Measurements from ENCODE around the gene CFAP410.

The CFAP410 gene

DNA sequence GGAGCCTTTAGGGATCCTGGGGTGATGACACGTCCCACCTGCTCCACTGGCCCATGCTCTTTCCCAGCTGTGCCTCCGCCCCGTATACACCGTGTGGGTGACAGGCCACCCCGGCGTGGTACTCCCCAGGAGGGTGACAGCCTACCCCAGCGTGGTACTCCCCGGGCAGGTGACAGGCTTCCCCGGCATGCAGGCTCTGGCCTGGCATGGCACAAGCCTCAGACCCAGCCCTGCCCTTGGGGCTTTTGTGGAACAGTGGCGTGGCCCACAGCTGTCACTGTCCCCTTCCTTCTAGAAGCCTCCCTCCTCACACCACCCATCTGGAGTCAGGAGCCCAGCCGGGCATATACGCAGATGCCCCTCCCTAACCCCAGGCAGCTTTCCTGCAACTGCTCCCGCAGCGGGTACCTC is 44.0 kb downstream of the CFAP410 start:
- Histone ChIP-seq H3K27me3 (ENCODE audit: insufficient read depth, low read length) (no peaks in the 10 kb centered on the region), H3K23ac (ENCODE audit: low read length) (no peak overlapping the region), H3K9me3 (ENCODE audit: insufficient read depth, low read depth, low read length) (no peaks in the 10 kb centered on the region), H4K8ac (ENCODE audit: low read depth, low read length) (no peak overlapping the region), H4K12ac (ENCODE audit: low read depth, low read length) (no peak overlapping the region), H4K91ac (ENCODE audit: low read depth, low read length) (no peak overlapping the region), H2AFZ (ENCODE audit: insufficient read depth, low read length, poor library complexity) (no peak overlapping the region), H3K27ac (ENCODE audit: low read depth, low read length) (no peak overlapping the region), H2AK5ac (ENCODE audit: low read length) (no peak overlapping the region), H2BK12ac (ENCODE audit: low read length) (no peak overlapping the region), H3K4me1 (ENCODE audit: control insufficient read depth in 1 of 2, insufficient read depth in 2 of 2, low read length in 2 of 2) (peaks cover 2% of the 10 kb centered on the region in 2 experiments), H2BK120ac (ENCODE audit: insufficient read depth, low read length, poor library complexity) (no peak overlapping the region), H3K14ac (ENCODE audit: low read length) (no peak overlapping the region), H3K79me2 (ENCODE audit: control insufficient read depth, insufficient read depth, low read length, poor library complexity) (peaks cover 4% of the 10 kb centered on the region), H3K9ac (ENCODE audit: low read length) (no peak overlapping the region), H2BK5ac (ENCODE audit: low read depth, low read length, poor library complexity) (no peak overlapping the region), H3K18ac (ENCODE audit: low read length) (no peak overlapping the region), H3K4ac (ENCODE audit: low read depth, low read length) (no peak overlapping the region), H3K36me3 (ENCODE audit: control insufficient read depth in 1 of 2, insufficient read depth in 2 of 2, low read length in 2 of 2) (no peaks in the 10 kb centered on the region), H3K4me2 (ENCODE audit: low read length) (no peak overlapping the region), H3K4me3 (ENCODE audit: low read depth, low read length) (no peak overlapping the region), H3K79me1 (ENCODE audit: low read length) (peaks cover 7% of the 10 kb centered on the region)
- peak; percentile 58 to 69 for DNase-seq
- no CpG with 5 or more reads among the region's 14 CpGs for WGBS (ENCODE audit: extremely low coverage, insufficient coverage, insufficient read length)

- Histone ChIP-seq H3K23ac (ENCODE audit: low read length) (no peak overlapping the region), H4K12ac (ENCODE audit: low read depth, low read length) (no peak overlapping the region), H3K27me3 (ENCODE audit: insufficient read depth, low read length) (no peaks in the 10 kb centered on the region), H3K4me2 (ENCODE audit: low read length) (no peak overlapping the region), H4K91ac (ENCODE audit: low read depth, low read length) (no peak overlapping the region), H3K9ac (ENCODE audit: low read length) (no peak overlapping the region), H3K36me3 (ENCODE audit: control insufficient read depth in 1 of 2, insufficient read depth in 2 of 2, low read length in 2 of 2) (no peaks in the 10 kb centered on the region), H2BK5ac (ENCODE audit: low read depth, low read length, poor library complexity) (no peak overlapping the region), H3K79me1 (ENCODE audit: low read length) (peaks cover 3% of the 10 kb centered on the region), H3K79me2 (ENCODE audit: control insufficient read depth, insufficient read depth, low read length, poor library complexity) (peaks cover under 1% of the 10 kb centered on the region), H3K4me1 (ENCODE audit: control insufficient read depth in 1 of 2, insufficient read depth in 2 of 2, low read length in 2 of 2) (peaks cover 2% of the 10 kb centered on the region in 2 experiments), H2BK120ac (ENCODE audit: insufficient read depth, low read length, poor library complexity) (no peak overlapping the region), H3K27ac (ENCODE audit: low read depth, low read length) (no peak overlapping the region), H2BK12ac (ENCODE audit: low read length) (no peak overlapping the region), H3K4ac (ENCODE audit: low read depth, low read length) (no peak overlapping the region), H3K9me3 (ENCODE audit: insufficient read depth, low read depth, low read length) (no peaks in the 10 kb centered on the region), H3K18ac (ENCODE audit: low read length) (no peak overlapping the region), H2AFZ (ENCODE audit: insufficient read depth, low read length, poor library complexity) (no peak overlapping the region), H3K14ac (ENCODE audit: low read length) (no peak overlapping the region), H2AK5ac (ENCODE audit: low read length) (no peak overlapping the region), H3K4me3 (ENCODE audit: low read depth, low read length) (no peak overlapping the region), H4K8ac (ENCODE audit: low read depth, low read length) (no peak overlapping the region)
- WGBS (ENCODE audit: extremely low coverage, insufficient coverage, insufficient read length), result no CpG with 5 or more reads among the region's 26 CpGs
- DNase-seq, result no peak
Measured at GRCh38 chr21:44294391-44295162, 44.6 kb downstream of the CFAP410 start.

- Histone ChIP-seq H3K27ac (ENCODE audit: low read depth, low read length) (no peak overlapping the region), H4K8ac (ENCODE audit: low read depth, low read length) (no peak overlapping the region), H4K91ac (ENCODE audit: low read depth, low read length) (no peak overlapping the region), H3K23ac (ENCODE audit: low read length) (no peak overlapping the region), H3K18ac (ENCODE audit: low read length) (no peak overlapping the region), H3K14ac (ENCODE audit: low read length) (no peak overlapping the region), H3K36me3 (ENCODE audit: control insufficient read depth in 1 of 2, insufficient read depth in 2 of 2, low read length in 2 of 2) (no peaks in the 10 kb centered on the region), H4K12ac (ENCODE audit: low read depth, low read length) (no peak overlapping the region), H3K27me3 (ENCODE audit: insufficient read depth, low read length) (no peaks in the 10 kb centered on the region), H3K79me2 (ENCODE audit: control insufficient read depth, insufficient read depth, low read length, poor library complexity) (no peaks in the 10 kb centered on the region), H2BK12ac (ENCODE audit: low read length) (no peak overlapping the region), H3K4me3 (ENCODE audit: low read depth, low read length) (no peak overlapping the region), H3K4ac (ENCODE audit: low read depth, low read length) (no peak overlapping the region), H2AK5ac (ENCODE audit: low read length) (no peak overlapping the region), H2BK5ac (ENCODE audit: low read depth, low read length, poor library complexity) (no peak overlapping the region), H3K4me1 (ENCODE audit: control insufficient read depth in 1 of 2, insufficient read depth in 2 of 2, low read length in 2 of 2) (no peaks in the 10 kb centered on the region), H2BK120ac (ENCODE audit: insufficient read depth, low read length, poor library complexity) (no peak overlapping the region), H3K4me2 (ENCODE audit: low read length) (no peak overlapping the region), H3K9ac (ENCODE audit: low read length) (no peak overlapping the region), H2AFZ (ENCODE audit: insufficient read depth, low read length, poor library complexity) (no peak overlapping the region), H3K9me3 (ENCODE audit: insufficient read depth, low read depth, low read length) (no peaks in the 10 kb centered on the region), H3K79me1 (ENCODE audit: low read length) (no peaks in the 10 kb centered on the region)
- DNase-seq, result no peak
- no CpG with 5 or more reads among the region's 33 CpGs for WGBS (ENCODE audit: extremely low coverage, insufficient coverage, insufficient read length)
Measured at GRCh38 chr21:44293551-44294231, 45.5 kb downstream of the CFAP410 start.

DNA sequence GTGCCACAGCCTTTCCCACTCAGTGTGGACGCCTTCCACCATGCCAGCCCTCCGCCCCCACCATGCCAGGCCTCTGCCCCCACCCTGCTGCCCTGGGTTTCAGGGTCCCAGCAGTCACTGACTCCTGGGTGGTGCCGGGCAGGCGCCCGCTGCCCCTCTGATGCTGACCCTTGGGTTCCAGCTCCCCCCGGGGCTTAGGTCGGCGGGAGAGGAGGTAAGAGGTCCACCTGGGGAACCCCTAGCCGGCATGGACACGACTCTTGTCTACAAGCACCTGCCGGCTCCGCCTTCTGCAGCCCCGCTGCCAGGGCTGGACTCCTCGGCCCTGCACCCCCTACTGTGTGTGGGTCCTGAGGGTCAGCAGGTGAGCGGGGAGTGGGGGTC is 46.4 kb downstream of the CFAP410 start:
- Histone ChIP-seq H3K18ac (ENCODE audit: low read length) (no peak overlapping the region), H2BK120ac (ENCODE audit: insufficient read depth, low read length, poor library complexity) (no peak overlapping the region), H3K9ac (ENCODE audit: low read length) (no peak overlapping the region), H3K4me2 (ENCODE audit: low read length) (no peak overlapping the region), H4K12ac (ENCODE audit: low read depth, low read length) (no peak overlapping the region), H4K91ac (ENCODE audit: low read depth, low read length) (no peak overlapping the region), H3K79me2 (ENCODE audit: control insufficient read depth, insufficient read depth, low read length, poor library complexity) (no peaks in the 10 kb centered on the region), H3K4ac (ENCODE audit: low read depth, low read length) (no peak overlapping the region), H3K4me3 (ENCODE audit: low read depth, low read length) (no peak overlapping the region), H3K36me3 (ENCODE audit: control insufficient read depth in 1 of 2, insufficient read depth in 2 of 2, low read length in 2 of 2) (no peaks in the 10 kb centered on the region), H4K8ac (ENCODE audit: low read depth, low read length) (no peak overlapping the region), H3K79me1 (ENCODE audit: low read length) (no peaks in the 10 kb centered on the region), H2BK5ac (ENCODE audit: low read depth, low read length, poor library complexity) (no peak overlapping the region), H2AK5ac (ENCODE audit: low read length) (no peak overlapping the region), H3K23ac (ENCODE audit: low read length) (no peak overlapping the region), H2BK12ac (ENCODE audit: low read length) (no peak overlapping the region), H3K14ac (ENCODE audit: low read length) (no peak overlapping the region), H3K9me3 (ENCODE audit: insufficient read depth, low read depth, low read length) (no peaks in the 10 kb centered on the region), H3K27ac (ENCODE audit: low read depth, low read length) (no peak overlapping the region), H3K27me3 (ENCODE audit: insufficient read depth, low read length) (no peaks in the 10 kb centered on the region), H2AFZ (ENCODE audit: insufficient read depth, low read length, poor library complexity) (no peak overlapping the region), H3K4me1 (ENCODE audit: control insufficient read depth in 1 of 2, insufficient read depth in 2 of 2, low read length in 2 of 2) (no peaks in the 10 kb centered on the region)
- DNase-seq, result no peak
- no CpG with 5 or more reads among the region's 15 CpGs for WGBS (ENCODE audit: extremely low coverage, insufficient coverage, insufficient read length)

Measured in trophoblast cell (in vitro differentiated cells and primary cell).